ENCODE data around the gene FCGBP.
"Not testable (repeated sequence)": the region's sequence is repeated elsewhere in the genome, so short reads cannot be mapped to it uniquely, and the experiment has no call there.

FCGBP gene

GRCh38 chr19:39934584-39935363, at the start of gene FCGBP:
Gene FCGBP (minus strand): TSS chr19:39934634.
- DNase-seq (ENCODE audit: low read depth): no peak

- no peak for DNase-seq (ENCODE audit: low read depth)
Measured at GRCh38 chr19:39983695-39984300, 49.4 kb upstream of the FCGBP start.

- no peak for DNase-seq (ENCODE audit: low read depth)
Measured at GRCh38 chr19:39982883-39983282, 48.4 kb upstream of the FCGBP start.

GRCh38 chr19:39974377-39975155, 40.1 kb upstream of the FCGBP start:
- no peak for DNase-seq (ENCODE audit: low read depth)

GRCh38 chr19:39971380-39972035, 37.1 kb upstream of the FCGBP start:
- DNase-seq (ENCODE audit: low read depth): no peak

GRCh38 chr19:39970675-39971379, 36.4 kb upstream of the FCGBP start, which contains the start of gene PSMC4:
Gene PSMC4 (plus strand): TSS chr19:39971165. CDS start chr19:39971203, 38 bp downstream.
- peak; percentile 98 for DNase-seq (ENCODE audit: low read depth)

GRCh38 chr19:39970425-39970674, 35.9 kb upstream of the FCGBP start:
- DNase-seq (ENCODE audit: low read depth): no peak

- no peak for DNase-seq (ENCODE audit: low read depth)
Measured at GRCh38 chr19:39969681-39970424, 35.4 kb upstream of the FCGBP start.

GRCh38 chr19:39969266-39969665, 34.8 kb upstream of the FCGBP start:
- no peak for DNase-seq (ENCODE audit: low read depth)

GRCh38 chr19:39968789-39969188, 34.4 kb upstream of the FCGBP start:
- DNase-seq (ENCODE audit: low read depth): no peak

GRCh38 chr19:39967561-39967960, 33.1 kb upstream of the FCGBP start:
- DNase-seq (ENCODE audit: low read depth): no peak

GRCh38 chr19:39966617-39967016, 32.2 kb upstream of the FCGBP start:
- DNase-seq (ENCODE audit: low read depth): no peak

- no peak for DNase-seq (ENCODE audit: low read depth)
Measured at GRCh38 chr19:39963898-39964297, 29.5 kb upstream of the FCGBP start.

GRCh38 chr19:39959407-39959806, 25.0 kb upstream of the FCGBP start:
- not testable (repeated sequence) for DNase-seq (ENCODE audit: low read depth)

GRCh38 chr19:39958942-39959341, 24.5 kb upstream of the FCGBP start:
- not testable (repeated sequence) for DNase-seq (ENCODE audit: low read depth)

- not testable (repeated sequence) for DNase-seq (ENCODE audit: low read depth)
Measured at GRCh38 chr19:39957886-39958285, 23.5 kb upstream of the FCGBP start.

GRCh38 chr19:39953915-39954314, 19.5 kb upstream of the FCGBP start:
- no peak for DNase-seq (ENCODE audit: low read depth)

- DNase-seq (ENCODE audit: low read depth): no peak
Measured at GRCh38 chr19:39951686-39952085, 17.3 kb upstream of the FCGBP start.

- no peak for DNase-seq (ENCODE audit: low read depth)
Measured at GRCh38 chr19:39951065-39951650, 16.7 kb upstream of the FCGBP start.

- no peak for DNase-seq (ENCODE audit: low read depth)
Measured at GRCh38 chr19:39949026-39949747, 14.8 kb upstream of the FCGBP start.

All from activated gamma-delta T cell treated with anti-CD3 and anti-CD28 coated beads, Interleukin-2, amount 50 U/mL, for 16 hours (primary cell).